ENCODE measurements around the gene CEMIP.

DNA sequence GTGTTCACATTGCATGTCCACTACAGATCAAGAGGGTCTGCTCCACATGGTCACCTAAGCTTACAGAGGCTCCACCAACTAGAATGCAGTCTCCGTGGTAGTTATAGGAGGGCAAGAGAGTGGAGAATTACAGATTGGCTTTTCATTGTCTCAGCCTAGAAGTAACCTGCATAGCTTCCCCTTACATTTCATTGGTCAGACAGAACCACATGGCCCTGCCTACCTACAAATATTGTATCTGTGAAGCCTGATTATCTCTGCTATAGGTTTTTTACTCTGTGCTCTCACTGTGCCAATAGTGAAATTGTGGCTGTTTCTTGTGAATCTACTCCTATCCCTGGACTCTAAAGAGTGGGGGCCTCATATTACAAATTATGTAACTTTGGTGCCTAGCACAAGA lies 219.1 kb downstream of the CEMIP start:
- TF ChIP-seq, protein P1, sequence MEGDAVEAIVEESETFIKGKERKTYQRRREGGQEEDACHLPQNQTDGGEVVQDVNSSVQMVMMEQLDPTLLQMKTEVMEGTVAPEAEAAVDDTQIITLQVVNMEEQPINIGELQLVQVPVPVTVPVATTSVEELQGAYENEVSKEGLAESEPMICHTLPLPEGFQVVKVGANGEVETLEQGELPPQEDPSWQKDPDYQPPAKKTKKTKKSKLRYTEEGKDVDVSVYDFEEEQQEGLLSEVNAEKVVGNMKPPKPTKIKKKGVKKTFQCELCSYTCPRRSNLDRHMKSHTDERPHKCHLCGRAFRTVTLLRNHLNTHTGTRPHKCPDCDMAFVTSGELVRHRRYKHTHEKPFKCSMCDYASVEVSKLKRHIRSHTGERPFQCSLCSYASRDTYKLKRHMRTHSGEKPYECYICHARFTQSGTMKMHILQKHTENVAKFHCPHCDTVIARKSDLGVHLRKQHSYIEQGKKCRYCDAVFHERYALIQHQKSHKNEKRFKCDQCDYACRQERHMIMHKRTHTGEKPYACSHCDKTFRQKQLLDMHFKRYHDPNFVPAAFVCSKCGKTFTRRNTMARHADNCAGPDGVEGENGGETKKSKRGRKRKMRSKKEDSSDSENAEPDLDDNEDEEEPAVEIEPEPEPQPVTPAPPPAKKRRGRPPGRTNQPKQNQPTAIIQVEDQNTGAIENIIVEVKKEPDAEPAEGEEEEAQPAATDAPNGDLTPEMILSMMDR (optimal IDR thresholded peaks at IDR 0.05 in 1 of 3, IDR thresholded peaks at IDR 0.05 in 1 of 3, conservative IDR thresholded peaks at IDR 0.05 in 1 of 3; ENCODE audit: extremely low read depth in 1 of 3, insufficient read depth in 2 of 3, low read length in 3 of 3), result no peak
- no peak for TF ChIP-seq EZH2 (IDR thresholded peaks at IDR 0.05; ENCODE audit: low read length)

All from keratinocyte (primary cell).